Esophagus (tissue), 2 donors: ENCODE measurements around the gene PRICKLE3. TPM values are rescaled to one million over a fixed set of nuclear protein-coding genes. Genes with fewer than 3 reads are reported as not detected.

Source experiments
- H3K27ac ChIP-seq, 2 donors: one replicate each; pipeline ENCODE4 v1.5.1; 2013; ENCODE audit warnings: low read depth in 2 of 2, mild to moderate bottlenecking in 2 of 2, inconsistent platforms in 1 of 2, low read length in 1 of 2, moderate library complexity in 1 of 2
- H3K27me3 ChIP-seq, 2 donors: one replicate each; pipeline ENCODE4 v1.6.1; 2013; ENCODE audit warnings: low read length in 2 of 2, control low read depth in 1 of 2, mild to moderate bottlenecking in 1 of 2; ENCODE audit not compliant: insufficient read depth in 2 of 2, control insufficient read depth in 1 of 2
- H3K36me3 ChIP-seq, 2 donors: one replicate each; pipeline ENCODE4 v1.6.1; 2013; ENCODE audit warnings: low read length in 1 of 2; ENCODE audit not compliant: control insufficient read depth in 2 of 2, insufficient read depth in 2 of 2
- H3K4me1 ChIP-seq, 2 donors: one replicate each; pipeline ENCODE4 v1.6.1; 2013; ENCODE audit warnings: low read length in 1 of 2; ENCODE audit not compliant: control insufficient read depth in 2 of 2, insufficient read depth in 2 of 2
- H3K4me3 ChIP-seq, 2 donors: one replicate each; pipeline ENCODE4 v1.5.1; 2013; ENCODE audit warnings: low read length in 2 of 2, mild to moderate bottlenecking in 2 of 2, low read depth in 1 of 2, moderate library complexity in 1 of 2
- H3K9me3 ChIP-seq, 2 donors: one replicate each; pipeline ENCODE4 v1.6.1; 2013; ENCODE audit warnings: mild to moderate bottlenecking in 2 of 2, low read depth in 1 of 2, low read length in 1 of 2, moderate library complexity in 1 of 2; ENCODE audit not compliant: control insufficient read depth in 2 of 2, insufficient read depth in 1 of 2
- WGBS, 2 donors: extraction: QIAGEN DNeasy Blood & Tissue Kit; methylation state at CpG; one replicate each; pipeline ENCODE4 v1.1.7; 2013; 5-methylcytosine and 5-hydroxymethylcytosine counted together
- polyA plus RNA-seq, 2 donors: library from polyadenylated mRNA; stranded (reverse); fragments of 200-250 nt; gene quantifications; one replicate each; pipeline ENCODE4 v1.2.3, GENCODE V29; 2013
- donor health status: healthy with polysubstance abuse.
- donor health status: Bipolar disorder and iron deficiency.

Gene PRICKLE3
- polyA plus RNA-seq, 2 donors, result 12.2 to 14.2 TPM

DNA sequence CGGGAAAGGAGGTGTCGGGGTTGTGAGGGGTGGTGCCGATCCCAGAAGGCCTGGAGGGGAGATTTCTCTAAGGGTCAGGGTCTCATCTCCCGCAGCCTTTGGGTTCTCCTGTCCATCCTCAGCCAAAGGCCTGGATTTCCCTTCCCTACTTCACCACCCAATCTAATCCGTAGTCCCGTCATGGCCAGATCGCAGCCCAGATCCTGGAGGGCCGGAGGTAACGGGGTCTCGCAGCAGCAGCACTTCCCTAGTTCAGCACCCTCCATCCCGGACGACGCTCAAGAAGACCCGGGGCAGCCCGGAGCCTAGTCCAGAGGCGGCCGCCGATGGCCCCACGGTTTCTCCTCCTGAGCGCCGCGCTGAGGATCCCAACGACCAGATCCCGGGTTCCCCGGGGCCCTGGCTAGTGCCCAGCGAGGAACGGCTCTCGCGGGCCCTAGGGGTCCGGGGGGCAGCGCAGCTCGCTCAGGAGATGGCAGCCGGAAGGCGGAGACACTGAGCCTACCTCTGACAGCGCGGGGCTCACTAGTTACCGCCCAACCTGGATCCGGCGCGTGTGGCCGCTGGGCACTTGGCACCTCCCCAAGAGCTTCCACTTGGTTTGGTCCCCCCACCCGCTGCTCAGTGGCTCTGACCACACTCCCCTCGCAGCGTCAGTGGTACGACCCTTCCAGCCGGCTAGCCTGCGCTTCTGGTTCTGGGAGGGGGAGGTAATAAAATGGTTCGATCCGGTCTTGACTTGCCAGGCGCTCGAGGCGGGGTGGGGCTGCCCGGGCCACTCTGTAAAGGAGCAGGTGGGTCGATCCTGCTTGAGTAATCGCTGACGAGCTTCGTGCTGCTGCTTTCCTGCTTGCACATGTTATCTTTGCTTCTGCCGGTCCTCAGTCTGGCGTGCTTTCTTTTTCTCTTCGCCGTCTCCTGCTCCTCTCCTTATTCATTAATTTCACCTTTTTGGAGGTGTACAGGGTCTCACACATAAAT is 20.0 kb downstream of the PRICKLE3 start:
- H3K27ac ChIP-seq, result peak overlapping the region; percentile 98
- no peaks in the 10 kb centered on the region for H3K36me3 ChIP-seq
- WGBS, 2 donors, result 7 to 35% methylated on average over 50 to 60 of the region's 61 CpGs
- no peaks in the 10 kb centered on the region for H3K27me3 ChIP-seq
- H3K4me1 ChIP-seq, result peaks cover 0 to 6% of the 10 kb centered on the region in 2 donors
- no peaks in the 10 kb centered on the region for H3K9me3 ChIP-seq
- peak overlapping the region; percentile 43 to 45 for H3K4me3 ChIP-seq

DNA sequence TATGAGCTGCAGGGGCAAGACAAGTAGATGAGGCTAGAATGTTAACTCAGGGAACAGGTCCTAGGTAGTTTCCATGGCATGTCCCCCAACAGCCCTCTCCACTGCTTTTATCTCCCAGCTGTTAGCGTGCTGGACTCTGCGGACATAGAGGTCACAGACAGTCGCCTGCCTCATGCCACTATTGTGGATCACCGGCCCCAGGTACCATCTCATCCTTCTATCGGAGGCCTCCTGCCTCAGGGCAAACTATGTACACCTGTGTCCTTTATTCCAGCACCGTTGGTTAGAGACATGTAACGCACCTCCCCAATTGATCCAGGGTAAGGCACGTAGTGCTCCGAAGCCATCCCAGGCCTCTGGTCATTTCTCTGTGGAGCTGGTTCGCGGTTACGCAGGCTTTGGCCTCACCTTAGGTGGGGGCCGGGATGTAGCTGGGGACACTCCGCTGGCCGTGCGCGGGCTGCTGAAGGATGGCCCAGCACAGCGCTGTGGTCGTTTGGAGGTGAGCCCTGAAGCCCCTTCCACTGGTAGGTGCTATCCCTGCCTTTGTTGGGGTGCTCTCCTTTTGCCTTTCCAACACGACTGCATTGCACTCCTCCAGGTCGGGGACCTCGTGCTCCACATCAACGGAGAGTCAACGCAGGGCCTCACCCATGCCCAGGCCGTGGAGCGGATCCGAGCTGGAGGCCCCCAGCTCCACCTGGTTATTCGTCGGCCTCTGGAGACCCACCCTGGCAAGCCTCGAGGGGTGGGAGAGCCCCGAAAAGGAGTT is 21.4 kb downstream of the PRICKLE3 start:
- H3K9me3 ChIP-seq, result no peaks in the 10 kb centered on the region
- H3K4me3 ChIP-seq, result no peak overlapping the region
- peak overlapping the region; percentile 43 to 94 for H3K27ac ChIP-seq
- peaks cover 0 to 6% of the 10 kb centered on the region in 2 donors for H3K4me1 ChIP-seq
- H3K27me3 ChIP-seq, result no peaks in the 10 kb centered on the region
- H3K36me3 ChIP-seq, result no peaks in the 10 kb centered on the region
- 84% methylated on average over 31 of the region's 31 CpGs for WGBS, 2 donors

DNA sequence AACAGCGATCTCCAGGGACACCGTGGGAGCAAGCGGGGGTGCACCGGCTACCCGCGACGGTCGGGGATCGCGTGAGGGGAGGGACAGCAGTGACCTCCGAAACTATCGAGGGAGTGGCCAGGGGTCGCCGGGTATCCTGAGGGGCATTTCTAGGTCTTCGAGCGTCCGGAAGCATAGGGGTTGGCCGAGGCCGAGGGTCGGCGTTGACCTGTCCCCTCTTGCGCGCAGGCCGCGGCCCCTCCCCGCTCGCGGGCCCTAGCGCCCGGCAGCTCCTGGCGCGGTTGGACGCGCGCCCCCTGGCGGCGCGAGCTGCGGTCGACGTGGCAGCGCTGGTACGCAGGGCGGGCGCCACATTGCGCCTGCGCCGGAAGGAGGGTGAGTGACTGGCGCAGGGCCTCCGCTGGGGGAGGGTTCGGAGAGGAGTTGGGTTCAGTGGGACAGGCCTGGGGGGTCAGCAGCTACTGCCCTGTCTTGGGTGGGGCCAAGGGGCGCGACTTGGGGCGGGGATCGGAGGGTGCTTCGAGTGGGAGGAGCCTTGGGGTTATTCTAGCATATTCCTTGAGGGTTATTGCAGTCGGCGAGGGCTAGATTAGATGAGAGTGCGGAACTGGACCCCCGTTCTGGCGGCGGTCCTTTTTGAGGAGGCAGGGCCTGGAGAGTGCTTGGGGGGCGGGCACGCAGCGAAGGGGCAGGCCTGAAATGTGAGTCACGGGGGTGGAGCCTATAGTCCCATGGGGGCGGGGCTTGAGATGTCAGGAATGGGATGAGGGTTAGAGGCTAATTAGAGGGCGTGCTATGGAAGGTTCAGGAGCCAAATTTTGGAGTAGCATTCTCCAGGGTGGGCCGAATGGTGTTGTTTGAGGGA is 22.4 kb downstream of the PRICKLE3 start:
- no peaks in the 10 kb centered on the region for H3K36me3 ChIP-seq
- H3K27ac ChIP-seq, result peak overlapping the region; percentile 89 to 94
- H3K9me3 ChIP-seq, result no peaks in the 10 kb centered on the region
- WGBS, 2 donors, result 1 to 38% methylated on average over 47 to 69 of the region's 69 CpGs
- H3K27me3 ChIP-seq, result no peaks in the 10 kb centered on the region
- H3K4me3 ChIP-seq, result peak overlapping the region; percentile 45 to 50
- peaks cover 0 to 6% of the 10 kb centered on the region in 2 donors for H3K4me1 ChIP-seq

DNA sequence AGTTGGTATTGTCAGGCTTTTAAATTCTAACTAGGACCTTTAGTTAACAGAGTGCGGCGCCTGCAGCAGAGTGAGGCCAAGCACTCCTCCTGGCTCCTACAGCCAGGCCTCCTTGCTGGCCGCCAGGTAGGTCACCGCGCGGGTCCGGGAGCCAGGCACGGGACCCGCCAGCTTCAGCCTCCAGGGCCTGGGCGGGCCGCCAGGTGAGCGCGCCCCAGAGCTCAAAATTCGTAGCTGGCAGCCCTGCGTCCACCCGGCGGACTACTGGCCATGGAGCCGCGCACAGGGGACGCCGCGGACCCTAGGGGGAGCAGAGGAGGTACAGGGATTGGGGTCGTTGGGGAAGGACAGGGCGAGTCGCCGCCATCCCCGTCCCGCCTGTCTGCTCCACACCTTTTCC is 23.6 kb downstream of the PRICKLE3 start, which contains the start of gene MAGIX:
MAGIX (plus strand) TSS at position 139 of the 400 bp plus-strand sequence; CDS start at position 271, 132 bp downstream.
- Histone ChIP-seq H3K4me3 (peak within 1 kb of the TSS; percentile 45 to 51), H3K9me3 (no peaks in the 10 kb centered on the region), H3K27ac (peak within 1 kb of the TSS; percentile 89 to 94), H3K36me3 (no peaks in the 10 kb centered on the region), H3K27me3 (no peaks in the 10 kb centered on the region), H3K4me1 (peaks cover 0 to 6% of the 10 kb centered on the region in 2 donors)
- 41 to 66% methylated on average over 28 of the region's 28 CpGs for WGBS, 2 donors

DNA sequence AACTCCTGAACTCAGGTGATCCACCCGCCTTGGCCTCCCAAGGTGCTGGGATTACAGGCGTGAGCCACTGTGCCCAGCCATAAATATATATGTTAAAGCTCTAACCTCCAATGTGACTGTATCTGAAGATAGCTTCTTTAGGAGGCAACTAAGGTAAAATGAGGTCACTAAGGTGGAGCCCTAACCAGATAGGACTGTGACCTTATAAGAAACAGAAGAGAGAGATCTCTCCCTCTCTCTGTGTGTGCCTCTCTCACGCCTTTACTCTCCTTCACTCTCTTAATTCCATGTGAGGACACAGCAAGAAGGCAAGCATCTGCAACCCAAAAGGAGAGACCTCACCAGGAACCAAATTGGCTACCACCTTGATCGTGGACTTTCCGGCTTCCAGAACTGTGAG is 24.5 kb downstream of the PRICKLE3 start:
- 86 to 92% methylated on average over 5 of the region's 5 CpGs for WGBS, 2 donors
- Histone ChIP-seq H3K4me1 (peaks cover 0 to 6% of the 10 kb centered on the region in 2 donors), H3K9me3 (no peaks in the 10 kb centered on the region), H3K27me3 (no peaks in the 10 kb centered on the region), H3K27ac (no peak overlapping the region), H3K36me3 (no peaks in the 10 kb centered on the region), H3K4me3 (no peak overlapping the region)

DNA sequence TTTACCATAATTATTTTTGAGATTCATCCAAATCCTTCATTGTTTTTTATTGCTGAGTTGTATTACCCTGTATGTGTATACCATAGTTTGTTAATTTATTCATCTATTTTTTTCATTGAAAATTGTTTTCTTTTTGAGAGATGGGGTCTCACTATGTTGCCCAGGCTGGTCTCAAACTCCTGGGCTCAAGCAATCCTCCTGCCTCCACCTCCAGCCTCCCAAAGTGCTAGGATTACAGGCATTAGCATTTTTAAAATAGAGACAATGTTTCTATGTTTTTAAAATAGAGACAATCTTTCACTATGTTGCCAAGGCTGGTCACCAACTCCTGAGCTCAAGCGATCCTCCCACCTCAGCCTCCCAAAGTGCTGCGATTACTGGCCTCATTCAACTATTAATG is 25.3 kb downstream of the PRICKLE3 start:
- Histone ChIP-seq H3K36me3 (no peaks in the 10 kb centered on the region), H3K9me3 (no peaks in the 10 kb centered on the region), H3K4me1 (peaks cover 0 to 5% of the 10 kb centered on the region in 2 donors), H3K27ac (no peak overlapping the region), H3K4me3 (no peak overlapping the region), H3K27me3 (no peaks in the 10 kb centered on the region)
- WGBS, 2 donors, result 92 to 97% methylated on average over 2 of the region's 2 CpGs

DNA sequence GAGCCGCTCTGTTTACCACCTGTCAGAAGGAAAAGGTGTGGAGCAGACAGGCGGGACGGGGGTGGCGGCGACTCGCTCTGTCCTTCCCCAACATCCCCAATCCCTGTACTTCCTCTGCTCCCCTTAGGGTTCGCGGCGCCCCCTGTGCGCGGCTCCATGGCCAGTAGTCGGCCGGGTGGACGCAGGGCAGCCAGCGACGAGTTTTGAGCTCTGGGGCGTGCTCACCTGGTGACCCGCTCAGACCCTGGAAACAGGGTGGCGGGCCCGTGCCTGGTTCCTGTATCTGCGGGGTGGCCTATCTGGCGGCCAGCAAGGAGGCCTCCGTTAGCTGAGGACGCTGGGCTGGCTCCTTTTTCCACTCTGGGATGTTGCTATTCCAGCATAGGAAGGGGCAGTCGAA is 29.0 kb downstream of the PRICKLE3 start:
- Histone ChIP-seq H3K4me3 (no peak overlapping the region), H3K4me1 (no peaks in the 10 kb centered on the region), H3K27me3 (no peaks in the 10 kb centered on the region), H3K36me3 (no peaks in the 10 kb centered on the region), H3K27ac (no peak overlapping the region), H3K9me3 (no peaks in the 10 kb centered on the region)
- 79 to 80% methylated on average over 24 of the region's 25 CpGs for WGBS, 2 donors

DNA sequence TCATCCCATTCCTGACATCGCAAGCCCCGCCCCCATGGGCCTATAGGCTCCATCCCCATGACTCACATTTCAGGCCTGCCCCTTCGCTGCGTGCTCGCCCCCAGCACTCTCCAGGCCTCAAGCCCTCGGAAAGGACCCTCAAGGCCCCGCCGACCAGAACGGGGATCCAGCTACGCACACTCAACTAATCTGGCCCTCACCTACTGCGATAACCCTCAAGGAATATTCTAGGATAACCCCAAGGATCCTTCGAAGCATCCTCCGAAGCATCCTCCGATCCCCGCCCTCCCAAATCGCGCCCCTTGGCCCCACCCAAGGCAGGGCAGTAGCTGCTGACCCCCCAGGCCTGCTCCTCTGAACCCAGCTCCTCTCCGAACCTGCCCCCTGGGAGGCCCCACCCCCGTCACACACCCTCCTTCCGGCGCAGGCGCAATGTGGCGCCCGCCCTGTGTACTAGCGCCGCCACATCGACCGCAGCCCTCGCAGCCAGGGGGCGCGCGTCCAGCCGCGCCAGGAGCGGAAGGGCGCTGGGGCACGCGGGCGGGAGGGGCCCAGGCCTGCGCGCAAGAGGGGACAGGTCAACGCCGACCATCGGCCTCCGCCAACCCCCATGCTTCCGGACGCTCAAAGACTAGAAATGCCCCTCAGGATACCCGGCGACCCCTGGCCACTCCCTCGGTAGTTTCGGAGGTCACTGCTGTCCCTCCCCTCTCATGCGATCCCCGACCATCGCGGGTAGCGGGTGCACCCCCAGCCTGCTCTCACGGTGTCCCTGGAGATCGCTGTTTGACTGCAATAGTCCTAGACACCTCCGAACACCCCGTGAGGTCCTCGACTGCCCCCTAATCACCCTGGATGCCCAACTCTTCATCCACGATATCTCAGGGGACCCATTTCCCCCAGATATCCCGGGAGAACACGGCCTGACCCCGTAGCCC is 30.0 kb downstream of the PRICKLE3 start:
- Histone ChIP-seq H3K27me3 (no peaks in the 10 kb centered on the region), H3K9me3 (no peaks in the 10 kb centered on the region), H3K36me3 (no peaks in the 10 kb centered on the region), H3K4me1 (no peaks in the 10 kb centered on the region), H3K4me3 (peak overlapping the region; percentile 31 to 51), H3K27ac (peak overlapping the region; percentile 92 to 98)
- WGBS, 2 donors, result 2 to 39% methylated on average over 58 to 65 of the region's 65 CpGs
